GM18511 (cell line): ENCODE measurements around the gene NCOA6.
A peak's percentile ranks its signal among the peaks of the same experiment; 100 is the strongest.
"Not testable (repeated sequence)": the region's sequence is repeated elsewhere in the genome, so short reads cannot be mapped to it uniquely, and the experiment has no call there.

Experiments
- ATAC-seq: cut with Tn5 transposase; IDR thresholded peaks from one replicate; pipeline ENCODE4 v1.9.1; 2021; ENCODE audit warnings: mild to moderate bottlenecking, moderate library complexity; ENCODE audit not compliant: unreplicated experiment

Gene NCOA6

DNA sequence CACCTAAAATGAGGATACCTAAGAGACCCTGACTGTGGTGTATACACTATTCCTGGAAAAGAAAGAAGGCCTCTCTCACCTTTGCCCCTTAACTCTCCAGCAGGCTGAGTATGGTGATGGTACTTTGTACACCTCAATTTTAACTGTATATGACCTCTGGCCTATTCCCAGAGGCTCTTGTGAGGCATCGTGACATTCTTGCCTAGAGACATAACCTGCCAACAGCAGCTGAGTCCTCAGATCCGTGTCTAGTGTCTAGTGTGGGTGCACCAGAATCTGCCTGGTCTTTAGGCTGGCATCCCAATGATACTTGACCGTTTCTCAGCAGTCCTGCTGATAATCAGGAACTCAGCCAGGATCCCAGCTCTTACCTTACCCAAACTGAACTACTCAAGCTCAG lies 101.3 kb downstream of the NCOA6 start:
- no peak for ATAC-seq

GRCh38 chr20:34722560-34722959 lies 102.9 kb downstream of the NCOA6 start:
- ATAC-seq, result not testable (repeated sequence)

DNA sequence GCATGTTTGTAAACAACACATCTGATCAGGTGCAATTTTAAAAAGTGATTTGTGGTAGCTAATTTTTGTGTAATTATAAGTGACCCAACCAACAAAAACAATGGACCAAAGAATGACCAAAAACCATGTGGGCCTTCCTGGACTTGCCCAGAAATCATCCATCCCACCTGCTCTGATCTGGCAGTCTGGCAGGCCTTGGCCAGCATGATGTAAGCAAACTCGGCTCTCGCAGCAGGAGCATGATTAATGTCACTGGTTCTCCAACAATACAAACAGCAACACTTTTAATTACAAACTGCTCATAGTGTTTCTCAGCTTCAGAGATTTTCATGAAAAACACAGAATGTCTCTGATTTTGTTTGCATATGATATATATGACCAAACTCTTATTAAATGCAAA lies 105.2 kb downstream of the NCOA6 start:
- no peak for ATAC-seq

DNA sequence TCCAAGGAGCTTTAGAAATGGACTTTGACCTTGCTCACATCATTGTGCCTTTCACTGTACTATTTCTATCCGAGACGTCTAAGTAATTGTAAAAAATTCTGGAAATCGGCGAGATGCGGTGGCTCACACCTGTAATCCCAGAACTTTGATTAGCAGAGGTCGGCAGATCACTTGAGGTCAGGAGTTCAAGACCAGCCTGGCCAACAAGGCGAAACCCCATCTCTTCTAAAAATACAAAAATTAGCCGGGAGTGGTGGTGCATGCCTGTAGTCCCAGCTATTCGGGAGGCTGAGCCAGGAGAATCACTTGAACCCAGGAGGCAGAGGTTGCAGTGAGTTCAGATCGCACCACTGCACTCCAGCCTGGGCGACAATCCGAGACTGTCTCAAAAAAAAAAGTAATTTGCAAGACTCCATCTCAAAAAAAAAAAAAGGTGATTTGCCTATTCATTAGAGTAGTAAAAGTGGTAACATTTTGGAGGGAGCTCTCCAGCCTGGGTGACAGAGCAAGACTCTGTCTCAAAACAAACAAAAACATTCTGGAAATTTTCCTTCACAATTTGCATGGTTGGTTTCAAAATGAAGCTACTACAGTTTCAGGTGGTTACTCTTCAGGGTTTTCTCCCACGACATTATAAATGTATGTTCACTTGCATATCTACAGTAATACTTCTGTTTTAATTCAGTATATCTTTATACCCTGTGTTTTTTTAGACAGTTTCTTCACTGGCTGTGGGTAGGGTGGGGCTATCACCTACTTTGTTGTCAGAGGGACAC lies 106.0 kb downstream of the NCOA6 start:
- ATAC-seq, result peak; percentile 92

- ATAC-seq, result no peak
These were observed 108.0 kb downstream of the NCOA6 start for GRCh38 chr20:34717230-34718095.

GRCh38 chr20:34716921-34717229 lies 108.6 kb downstream of the NCOA6 start:
- ATAC-seq, result no peak

DNA sequence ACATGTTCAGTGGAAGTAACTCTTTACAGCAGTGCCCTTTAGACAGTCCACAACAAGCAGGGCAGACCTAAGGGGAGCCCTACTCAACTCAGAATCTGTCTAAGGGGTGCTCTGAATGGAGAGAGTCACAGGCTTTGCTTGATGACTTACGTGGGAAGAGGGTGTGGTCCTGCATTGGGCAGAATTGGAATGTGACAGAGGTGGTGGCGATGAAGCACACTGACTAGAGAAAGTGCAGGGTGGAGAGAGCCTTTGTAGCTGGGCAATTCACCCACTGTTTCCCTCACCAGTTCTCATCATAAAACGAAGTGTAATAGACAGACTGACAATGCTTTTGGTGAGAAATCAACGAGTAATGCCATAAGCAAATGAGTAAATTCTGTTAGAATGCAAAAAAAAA lies 110.1 kb downstream of the NCOA6 start:
- ATAC-seq, result no peak

- not testable (repeated sequence) for ATAC-seq
These were observed 111.4 kb downstream of the NCOA6 start for GRCh38 chr20:34713944-34714515.

DNA sequence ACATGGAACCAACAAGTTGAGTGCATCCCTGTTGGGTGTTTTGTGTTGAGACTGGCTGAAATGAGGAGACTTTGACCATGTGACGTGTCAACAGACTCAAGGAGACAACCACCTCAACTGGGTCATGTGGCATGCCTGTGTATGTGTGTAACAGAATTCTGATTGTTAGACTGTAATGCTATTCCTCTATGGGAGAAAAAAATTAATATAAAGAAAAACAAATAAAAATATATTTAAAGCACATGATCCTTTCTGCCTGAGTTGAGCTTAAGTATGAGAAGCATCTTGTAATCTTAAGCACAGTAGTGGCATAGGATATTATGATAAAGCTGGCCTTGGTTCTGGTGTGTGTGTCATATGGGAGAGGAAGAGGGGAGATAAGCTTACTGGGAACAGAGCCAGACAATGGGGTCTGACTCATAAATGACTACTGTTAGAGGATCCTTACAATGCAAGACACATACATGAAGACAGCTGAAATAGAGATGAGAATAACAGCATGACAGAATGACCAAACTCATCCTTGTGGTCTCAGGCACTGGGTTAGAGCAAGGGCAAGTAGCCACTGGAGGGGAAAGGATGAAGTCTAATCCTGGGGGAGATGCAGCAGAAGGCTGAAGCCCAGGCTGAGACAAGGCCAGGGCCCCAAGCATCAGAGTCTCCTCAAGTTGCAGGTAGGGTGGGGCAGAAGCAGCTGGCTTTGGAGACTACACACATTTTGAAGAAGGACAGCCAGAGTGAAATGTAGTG lies 112.1 kb downstream of the NCOA6 start:
- ATAC-seq, result no peak

- no peak for ATAC-seq
These were observed 112.8 kb downstream of the NCOA6 start for GRCh38 chr20:34712525-34713192.

DNA sequence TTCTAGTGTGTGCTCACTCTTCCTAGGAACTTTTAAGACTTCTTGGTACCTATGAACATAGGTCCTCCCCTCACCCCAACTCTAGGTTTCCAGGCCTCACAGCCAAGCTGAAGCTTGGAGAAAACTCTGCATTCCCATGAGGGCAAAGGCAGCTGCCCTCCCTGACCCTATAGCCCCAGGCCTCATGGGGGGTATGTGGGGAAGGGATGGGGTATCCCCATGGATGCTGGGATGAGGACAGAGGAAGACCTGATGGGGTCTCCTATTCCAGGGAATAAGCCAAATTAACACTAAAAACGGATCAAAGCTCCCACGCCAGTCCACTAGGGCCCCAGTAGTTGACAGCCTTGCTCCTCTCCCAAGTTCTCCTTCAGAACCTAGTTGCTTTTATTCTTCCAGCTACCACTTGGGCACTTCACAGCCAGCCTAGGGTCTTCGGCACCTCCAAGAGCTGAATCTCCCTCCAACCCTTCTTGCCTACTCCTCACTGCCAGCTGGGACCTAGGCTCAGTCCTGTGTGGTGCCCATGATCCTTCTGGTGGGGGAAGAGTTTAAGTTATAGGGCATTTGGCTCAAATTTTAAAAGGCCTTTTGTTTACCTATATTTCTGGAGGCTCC lies 113.5 kb downstream of the NCOA6 start:
- no peak for ATAC-seq

- no peak for ATAC-seq
These were observed 114.4 kb downstream of the NCOA6 start for GRCh38 chr20:34710861-34711574.

DNA sequence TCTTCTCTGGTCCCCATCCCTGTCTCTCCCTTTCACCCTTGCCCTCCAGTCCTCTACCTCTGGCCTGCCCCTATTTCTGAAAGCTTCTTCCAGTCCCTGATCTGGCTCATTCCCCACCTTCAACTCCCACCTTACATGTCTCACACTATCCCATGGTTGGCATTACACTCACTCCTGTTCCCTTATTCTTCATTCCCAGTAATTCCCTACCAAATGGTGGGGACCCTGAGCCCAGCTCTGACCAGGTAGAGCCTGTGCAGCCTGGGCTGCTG lies 114.9 kb downstream of the NCOA6 start:
- no peak for ATAC-seq

DNA sequence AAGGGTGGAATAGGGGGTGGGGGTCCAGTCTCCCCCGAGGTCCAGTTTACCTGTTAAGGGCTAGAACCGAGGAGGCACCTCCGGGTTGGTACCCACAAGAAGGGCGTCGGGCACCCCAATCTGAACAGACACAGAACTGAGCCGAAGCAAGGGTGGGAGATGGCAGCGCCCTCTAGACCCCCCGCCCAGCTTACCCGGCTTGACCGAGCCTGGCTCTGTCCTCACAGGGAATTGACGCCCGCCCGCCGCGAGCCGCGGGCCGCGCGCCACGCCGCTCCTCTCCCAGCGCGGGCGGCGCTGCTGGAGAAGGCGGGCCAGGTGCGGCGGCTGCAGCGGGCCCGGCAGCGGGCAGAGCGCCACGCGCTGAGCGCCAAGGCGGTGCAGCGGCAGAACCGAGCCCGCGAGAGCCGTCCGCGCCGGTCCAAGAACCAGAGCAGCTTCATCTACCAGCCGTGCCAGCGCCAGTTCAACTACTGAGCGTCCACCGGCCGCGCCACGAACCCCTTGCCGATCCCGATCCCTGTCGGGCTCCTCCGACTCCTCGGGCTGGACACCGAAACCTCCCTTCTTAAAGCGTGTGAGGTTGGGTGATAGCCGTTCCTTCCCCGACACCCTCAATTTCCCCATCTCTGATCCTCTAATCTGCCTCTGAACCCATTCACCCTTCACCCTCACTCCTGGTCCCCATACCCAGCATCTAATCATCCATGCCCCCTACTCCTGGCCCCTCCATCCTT lies 115.5 kb downstream of the NCOA6 start:
- ATAC-seq, result peak; percentile 33

DNA sequence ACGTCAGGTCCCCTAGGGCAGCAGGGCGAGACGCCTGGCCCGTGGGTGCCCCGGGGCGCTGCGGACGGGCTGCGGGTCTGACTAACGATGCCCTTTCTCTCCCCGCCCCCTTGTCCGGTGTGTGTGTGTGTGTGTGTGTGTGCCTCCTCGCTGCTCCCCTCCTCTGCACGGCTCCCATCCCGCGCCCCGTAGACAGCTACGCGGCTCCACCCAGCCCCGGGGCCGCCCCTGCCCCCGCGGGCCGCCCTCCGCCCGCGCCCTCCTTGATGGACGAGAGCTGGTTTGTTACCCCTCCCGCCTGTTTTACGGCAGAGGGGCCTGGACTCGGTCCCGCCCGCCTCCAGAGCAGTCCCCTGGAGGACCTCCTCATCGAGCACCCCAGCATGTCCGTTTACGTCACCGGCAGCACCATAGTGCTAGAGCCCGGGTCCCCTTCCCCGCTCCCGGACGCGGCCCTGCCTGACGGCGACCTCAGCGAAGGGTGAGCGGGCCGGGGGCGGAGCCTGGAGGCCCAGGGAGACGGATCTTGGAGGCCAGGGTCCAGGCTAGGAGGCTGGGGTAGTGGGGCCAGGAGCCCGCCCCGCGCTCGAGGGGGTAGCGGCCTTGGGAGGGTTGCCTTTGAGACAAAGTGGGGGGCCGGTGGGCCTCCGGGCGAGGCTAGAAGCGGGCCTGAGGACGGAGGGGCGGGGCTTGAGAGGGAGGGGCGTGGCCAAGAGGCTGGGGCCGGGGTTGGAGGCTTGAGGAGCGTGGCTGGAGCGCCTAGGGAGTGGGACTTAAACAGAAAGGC lies 116.2 kb downstream of the NCOA6 start:
- ATAC-seq, result peak; percentile 52

GRCh38 chr20:34708621-34709043 lies 116.8 kb downstream of the NCOA6 start:
- ATAC-seq, result peak; percentile 1

- ATAC-seq, result no peak
These were observed 118.3 kb downstream of the NCOA6 start for GRCh38 chr20:34706912-34707784.
